Measurements from ENCODE around the gene LRRC4C. TPM values are rescaled to one million over a fixed set of nuclear protein-coding genes. Genes with fewer than 3 reads are reported as not detected.

LRRC4C gene
- total RNA-seq, 1 donor from 2014 or later: 1.5 TPM

- Histone ChIP-seq H3K36me3 (ENCODE audit: control insufficient read depth, insufficient read depth, low read length) (no peaks in the 10 kb centered on the region), H3K27me3 (ENCODE audit: control insufficient read depth, insufficient read depth, low read length) (no peaks in the 10 kb centered on the region), H3K4me3 (ENCODE audit: low read depth, low read length) (no peak overlapping the region)
- no peak for DNase-seq (ENCODE audit: low read depth)
- TF ChIP-seq CTCF (IDR thresholded peaks at IDR 0.05; ENCODE audit: insufficient read depth, low read length, poor library complexity, severe bottlenecking): no peak
These were observed 441.2 kb downstream of the LRRC4C start for GRCh38 chr11:41018224-41018623.

GRCh38 chr11:41010361-41011050, 448.9 kb downstream of the LRRC4C start:
- no peak for DNase-seq (ENCODE audit: low read depth)
- H3K4me3 ChIP-seq (ENCODE audit: low read depth, low read length): no peak overlapping the region
- no peaks in the 10 kb centered on the region for H3K36me3 ChIP-seq (ENCODE audit: control insufficient read depth, insufficient read depth, low read length)
- no peak for TF ChIP-seq CTCF (IDR thresholded peaks at IDR 0.05; ENCODE audit: insufficient read depth, low read length, poor library complexity, severe bottlenecking)
- no peaks in the 10 kb centered on the region for H3K27me3 ChIP-seq (ENCODE audit: control insufficient read depth, insufficient read depth, low read length)

DNA sequence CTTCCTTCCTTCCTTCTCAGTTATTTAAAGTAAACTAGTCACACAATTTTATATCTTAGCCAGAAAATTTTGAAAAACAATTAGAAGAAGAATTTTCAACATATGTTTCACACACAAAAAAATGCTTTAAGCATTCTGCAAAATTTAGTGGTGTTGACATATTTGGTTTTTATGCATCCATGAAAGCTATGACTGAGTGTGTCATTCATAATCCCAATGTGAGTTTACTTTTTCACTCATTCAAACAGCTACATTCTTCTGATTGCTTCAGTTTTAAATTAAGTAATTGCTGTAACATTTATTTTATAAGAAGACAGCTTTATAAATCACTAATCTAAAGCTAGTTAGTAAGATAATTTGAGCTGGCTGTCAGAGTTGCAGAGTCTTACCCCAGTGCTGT, 453.5 kb downstream of the LRRC4C start:
- Histone ChIP-seq H3K27me3 (ENCODE audit: control insufficient read depth, insufficient read depth, low read length) (no peaks in the 10 kb centered on the region), H3K36me3 (ENCODE audit: control insufficient read depth, insufficient read depth, low read length) (no peaks in the 10 kb centered on the region)
- no peak for TF ChIP-seq CTCF (IDR thresholded peaks at IDR 0.05; ENCODE audit: insufficient read depth, low read length, poor library complexity, severe bottlenecking)

GRCh38 chr11:41003339-41004282, 455.8 kb downstream of the LRRC4C start:
- H3K4me3 ChIP-seq (ENCODE audit: low read depth, low read length): no peak overlapping the region
- no peak for TF ChIP-seq CTCF (IDR thresholded peaks at IDR 0.05; ENCODE audit: insufficient read depth, low read length, poor library complexity, severe bottlenecking)
- H3K27me3 ChIP-seq (ENCODE audit: control insufficient read depth, insufficient read depth, low read length): no peaks in the 10 kb centered on the region
- no peak for DNase-seq (ENCODE audit: low read depth)
- H3K36me3 ChIP-seq (ENCODE audit: control insufficient read depth, insufficient read depth, low read length): no peaks in the 10 kb centered on the region

More for the DNA sequence above, 453.5 kb downstream of the LRRC4C start:
- no peak overlapping the region for H3K4me3 ChIP-seq (ENCODE audit: low read depth, low read length)
- no peak for DNase-seq (ENCODE audit: low read depth)

GRCh38 chr11:40998920-40999319, 460.5 kb downstream of the LRRC4C start:
- TF ChIP-seq CTCF (IDR thresholded peaks at IDR 0.05; ENCODE audit: insufficient read depth, low read length, poor library complexity, severe bottlenecking): no peak
- Histone ChIP-seq H3K36me3 (ENCODE audit: control insufficient read depth, insufficient read depth, low read length) (no peaks in the 10 kb centered on the region), H3K27me3 (ENCODE audit: control insufficient read depth, insufficient read depth, low read length) (no peaks in the 10 kb centered on the region), H3K4me3 (ENCODE audit: low read depth, low read length) (no peak overlapping the region)
- no peak for DNase-seq (ENCODE audit: low read depth)

All from kidney epithelial cell (primary cell).